Measurements from ENCODE around the gene HES5. TPM values are rescaled to one million over a fixed set of nuclear protein-coding genes. Genes with fewer than 3 reads are reported as not detected.

Gene HES5
- total RNA-seq, 1 donor from 2014 or later = not detected

DNA sequence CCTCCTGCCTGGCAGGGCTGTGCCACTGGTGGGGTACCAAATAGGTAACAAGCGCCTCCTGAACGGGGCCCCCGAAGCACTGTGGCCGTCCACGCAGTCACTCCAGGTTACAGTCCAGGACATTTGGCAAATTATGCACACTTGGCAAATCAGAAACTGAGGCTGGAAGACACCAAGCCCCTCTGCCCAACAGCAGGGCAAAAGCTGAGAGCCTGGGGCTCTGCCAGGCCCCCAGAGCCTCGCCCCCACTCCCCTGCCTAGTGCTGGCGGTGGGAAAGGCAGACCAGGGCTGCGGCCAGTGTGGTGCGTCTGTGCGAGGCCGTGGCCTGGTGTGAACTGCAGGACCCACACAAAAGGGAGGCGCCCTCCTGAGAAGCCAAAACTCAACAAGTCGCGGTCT lies 13.1 kb downstream of the HES5 start:
- no peaks in the 10 kb centered on the region for H3K27me3 Mint-ChIP-seq (ENCODE audit: low read depth)
- DNase-seq (ENCODE audit: low spot score in 2 of 2, unreplicated experiment in 2 of 2) = no peak
- TF ChIP-seq, protein P1, sequence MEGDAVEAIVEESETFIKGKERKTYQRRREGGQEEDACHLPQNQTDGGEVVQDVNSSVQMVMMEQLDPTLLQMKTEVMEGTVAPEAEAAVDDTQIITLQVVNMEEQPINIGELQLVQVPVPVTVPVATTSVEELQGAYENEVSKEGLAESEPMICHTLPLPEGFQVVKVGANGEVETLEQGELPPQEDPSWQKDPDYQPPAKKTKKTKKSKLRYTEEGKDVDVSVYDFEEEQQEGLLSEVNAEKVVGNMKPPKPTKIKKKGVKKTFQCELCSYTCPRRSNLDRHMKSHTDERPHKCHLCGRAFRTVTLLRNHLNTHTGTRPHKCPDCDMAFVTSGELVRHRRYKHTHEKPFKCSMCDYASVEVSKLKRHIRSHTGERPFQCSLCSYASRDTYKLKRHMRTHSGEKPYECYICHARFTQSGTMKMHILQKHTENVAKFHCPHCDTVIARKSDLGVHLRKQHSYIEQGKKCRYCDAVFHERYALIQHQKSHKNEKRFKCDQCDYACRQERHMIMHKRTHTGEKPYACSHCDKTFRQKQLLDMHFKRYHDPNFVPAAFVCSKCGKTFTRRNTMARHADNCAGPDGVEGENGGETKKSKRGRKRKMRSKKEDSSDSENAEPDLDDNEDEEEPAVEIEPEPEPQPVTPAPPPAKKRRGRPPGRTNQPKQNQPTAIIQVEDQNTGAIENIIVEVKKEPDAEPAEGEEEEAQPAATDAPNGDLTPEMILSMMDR (IDR thresholded peaks at IDR 0.05; ENCODE audit: unreplicated experiment) = no peak
- H3K4me1 Mint-ChIP-seq = no peaks in the 10 kb centered on the region
- H3K9me3 Mint-ChIP-seq = no peaks in the 10 kb centered on the region
- no peak overlapping the region for H3K27ac Mint-ChIP-seq
- H3K36me3 Mint-ChIP-seq = peaks cover 22% of the 10 kb centered on the region
- no peak overlapping the region for H3K4me3 Mint-ChIP-seq

DNA sequence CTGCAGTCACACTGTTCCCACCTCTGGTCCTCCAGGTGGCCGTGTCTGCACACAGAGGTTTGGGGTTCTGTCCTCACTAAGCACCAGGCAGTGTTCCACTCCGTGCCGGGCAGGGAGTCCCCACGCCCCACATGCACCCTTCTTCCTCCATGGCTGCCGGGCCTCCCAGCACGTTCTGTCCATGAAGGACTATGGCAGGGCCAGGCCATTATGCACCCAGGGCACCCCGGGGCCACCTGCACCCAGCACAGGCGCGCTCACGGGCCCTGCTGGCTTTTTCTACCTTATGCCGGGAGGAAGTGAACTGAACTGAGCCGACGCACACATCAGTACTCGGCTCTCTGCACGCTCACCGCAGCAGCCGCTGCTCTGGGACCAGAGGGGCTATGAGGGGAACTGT lies 13.9 kb downstream of the HES5 start:
- no peaks in the 10 kb centered on the region for H3K27me3 Mint-ChIP-seq (ENCODE audit: low read depth)
- H3K4me3 Mint-ChIP-seq = no peak overlapping the region
- H3K9me3 Mint-ChIP-seq = no peaks in the 10 kb centered on the region
- H3K4me1 Mint-ChIP-seq = no peaks in the 10 kb centered on the region
- TF ChIP-seq, protein P1 (IDR thresholded peaks at IDR 0.05; ENCODE audit: unreplicated experiment) = no peak
- H3K27ac Mint-ChIP-seq = no peak overlapping the region
- H3K36me3 Mint-ChIP-seq = peaks cover 20% of the 10 kb centered on the region
- DNase-seq (ENCODE audit: low spot score in 2 of 2, unreplicated experiment in 2 of 2) = no peak

DNA sequence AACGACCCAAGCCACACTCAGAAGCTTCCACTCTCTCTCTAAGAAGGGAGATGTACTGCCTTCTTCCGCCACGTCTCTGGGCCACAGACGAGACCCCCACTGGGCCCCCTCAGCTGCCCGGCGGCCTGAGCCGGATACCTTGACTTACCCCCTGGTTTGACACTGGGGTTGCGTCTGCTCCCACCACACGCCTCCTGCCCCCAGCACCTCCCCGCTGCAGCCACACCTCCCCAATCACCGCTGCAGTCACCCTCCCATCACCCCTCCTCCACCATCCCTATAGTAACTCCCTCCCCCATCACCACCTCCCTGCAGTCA lies 14.3 kb downstream of the HES5 start:
- H3K9me3 Mint-ChIP-seq = no peaks in the 10 kb centered on the region
- H3K27me3 Mint-ChIP-seq (ENCODE audit: low read depth) = no peaks in the 10 kb centered on the region
- H3K4me1 Mint-ChIP-seq = no peaks in the 10 kb centered on the region
- DNase-seq (ENCODE audit: low spot score in 2 of 2, unreplicated experiment in 2 of 2) = no peak
- TF ChIP-seq, protein P1 (IDR thresholded peaks at IDR 0.05; ENCODE audit: unreplicated experiment) = no peak
- peaks cover 16% of the 10 kb centered on the region for H3K36me3 Mint-ChIP-seq
- no peak overlapping the region for H3K4me3 Mint-ChIP-seq
- H3K27ac Mint-ChIP-seq = no peak overlapping the region

DNA sequence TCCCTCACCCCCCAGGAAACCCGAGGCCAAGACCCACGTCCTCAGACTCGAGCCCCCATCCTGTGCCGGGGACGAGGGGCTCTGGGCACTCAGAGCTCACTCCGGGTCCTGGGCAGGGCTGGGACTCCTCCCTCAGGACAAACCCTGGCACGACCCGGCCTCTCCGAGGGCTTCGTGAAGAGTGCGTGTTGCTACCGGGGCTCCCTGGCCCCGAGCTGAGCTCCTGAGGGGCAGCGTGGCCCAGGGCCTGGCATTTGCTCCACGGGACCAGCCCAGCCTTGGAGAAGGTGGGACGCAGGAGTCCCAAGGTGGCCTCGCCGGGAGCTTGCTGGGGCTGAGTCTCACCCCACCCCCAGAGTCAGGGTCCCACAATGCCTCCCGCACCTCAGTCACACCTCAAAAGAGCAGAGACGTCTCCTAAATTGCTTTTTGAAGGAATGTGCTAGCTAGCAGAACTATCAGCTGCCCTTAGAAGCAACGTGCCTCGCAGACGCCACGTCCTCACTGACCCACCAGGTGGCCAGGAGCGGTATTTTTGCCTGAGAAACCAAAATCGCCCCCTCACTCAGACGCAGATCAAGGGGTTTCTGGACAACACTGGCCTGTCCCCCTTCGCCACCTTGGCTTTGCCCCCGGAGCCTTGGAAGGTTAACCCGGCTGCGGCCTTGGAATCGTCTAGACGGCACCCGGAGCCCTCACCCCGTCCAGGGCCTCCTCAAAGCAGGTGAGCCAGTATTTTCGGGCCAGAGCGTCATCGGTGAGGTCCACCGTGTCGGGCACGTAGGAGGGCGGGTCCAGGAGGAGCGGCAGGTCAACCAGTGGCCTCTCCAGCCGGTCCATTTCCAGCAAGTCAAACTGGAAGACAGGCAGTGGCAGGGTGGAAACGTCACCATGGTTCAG lies 14.9 kb downstream of the HES5 start:
- Mint-ChIP-seq H3K4me3 (no peak overlapping the region), H3K27ac (no peak overlapping the region), H3K27me3 (ENCODE audit: low read depth) (no peaks in the 10 kb centered on the region), H3K4me1 (no peaks in the 10 kb centered on the region), H3K36me3 (peaks cover 14% of the 10 kb centered on the region), H3K9me3 (no peaks in the 10 kb centered on the region)
- no peak for DNase-seq (ENCODE audit: low spot score in 2 of 2, unreplicated experiment in 2 of 2)
- TF ChIP-seq, protein P1 (IDR thresholded peaks at IDR 0.05; ENCODE audit: unreplicated experiment) = peak; percentile 27

DNA sequence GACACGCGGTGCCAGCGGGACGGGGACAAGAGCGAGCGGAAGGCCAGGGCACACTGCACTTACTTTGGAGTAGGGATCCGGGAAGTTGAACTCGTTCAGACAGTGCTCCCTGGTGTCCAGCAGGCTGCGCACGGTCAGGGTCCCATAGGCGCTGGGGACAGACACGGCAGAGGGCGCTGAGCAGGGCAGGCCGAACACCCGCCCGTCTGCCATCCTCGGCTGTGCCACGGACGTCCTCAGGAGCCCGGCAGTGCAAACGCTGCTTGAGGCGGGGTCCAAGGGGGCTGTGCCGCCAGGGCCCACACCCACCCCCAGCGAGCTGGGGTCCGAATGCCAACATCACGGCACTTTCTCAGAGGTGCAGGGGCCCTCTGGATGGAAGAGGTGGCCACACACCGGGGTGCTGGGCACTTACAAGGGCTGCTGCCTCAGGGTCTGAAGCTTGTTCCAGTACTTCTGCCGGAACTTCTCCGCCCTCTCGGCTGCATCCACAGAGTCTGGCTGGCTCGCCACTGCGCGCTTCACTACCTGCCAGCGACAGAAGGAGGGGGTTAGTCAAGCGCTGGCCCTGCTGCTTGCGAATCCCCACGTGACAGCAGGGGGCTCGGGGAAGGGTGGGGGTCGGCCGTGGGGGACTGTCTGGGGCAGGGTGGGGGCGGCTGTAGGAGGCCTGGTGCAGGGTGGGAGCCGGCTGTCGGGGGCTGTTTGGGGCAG lies 16.0 kb downstream of the HES5 start:
- Mint-ChIP-seq H3K27me3 (ENCODE audit: low read depth) (no peaks in the 10 kb centered on the region), H3K36me3 (peaks cover 13% of the 10 kb centered on the region), H3K27ac (no peak overlapping the region), H3K9me3 (no peaks in the 10 kb centered on the region), H3K4me3 (no peak overlapping the region), H3K4me1 (no peaks in the 10 kb centered on the region)
- TF ChIP-seq, protein P1 (IDR thresholded peaks at IDR 0.05; ENCODE audit: unreplicated experiment) = no peak
- no peak for DNase-seq (ENCODE audit: low spot score in 2 of 2, unreplicated experiment in 2 of 2)
